Hematopoietic multipotent progenitor cell treated with erythropoietin and hydrocortisone succinate and interleukin-3 and kit ligand, for 8 days (in vitro differentiated cells): Measurements from ENCODE around the gene IL22.

Source experiments
- DNase-seq: peaks from one replicate; pipeline ENCODE4 v3.0.0-alpha.2; 2015

Gene IL22, protein sequence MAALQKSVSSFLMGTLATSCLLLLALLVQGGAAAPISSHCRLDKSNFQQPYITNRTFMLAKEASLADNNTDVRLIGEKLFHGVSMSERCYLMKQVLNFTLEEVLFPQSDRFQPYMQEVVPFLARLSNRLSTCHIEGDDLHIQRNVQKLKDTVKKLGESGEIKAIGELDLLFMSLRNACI

DNA sequence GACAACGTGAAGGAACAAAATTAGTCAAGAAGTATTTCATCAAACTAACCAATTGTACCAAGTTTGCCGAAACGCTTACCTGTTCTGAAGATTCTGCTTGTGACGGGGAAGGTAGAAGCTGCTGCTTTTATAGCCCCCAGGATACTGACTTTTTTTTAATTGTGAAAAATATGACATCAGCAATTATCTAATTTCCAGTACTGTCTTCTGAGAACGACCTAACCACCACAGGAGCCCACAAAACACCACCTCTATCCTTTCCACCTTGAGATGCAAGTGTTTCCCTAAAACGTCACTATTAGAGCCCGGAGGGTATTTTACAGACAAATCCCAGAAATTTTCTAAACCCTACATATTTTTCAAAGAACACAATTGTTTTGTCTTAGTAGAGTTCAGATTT is at the start of gene IL22:
IL22 (minus strand) TSS at position 101 of the 400 bp plus-strand sequence. CDS start 156 bp downstream, outside the sequence.
- DNase-seq, result no peak

DNA sequence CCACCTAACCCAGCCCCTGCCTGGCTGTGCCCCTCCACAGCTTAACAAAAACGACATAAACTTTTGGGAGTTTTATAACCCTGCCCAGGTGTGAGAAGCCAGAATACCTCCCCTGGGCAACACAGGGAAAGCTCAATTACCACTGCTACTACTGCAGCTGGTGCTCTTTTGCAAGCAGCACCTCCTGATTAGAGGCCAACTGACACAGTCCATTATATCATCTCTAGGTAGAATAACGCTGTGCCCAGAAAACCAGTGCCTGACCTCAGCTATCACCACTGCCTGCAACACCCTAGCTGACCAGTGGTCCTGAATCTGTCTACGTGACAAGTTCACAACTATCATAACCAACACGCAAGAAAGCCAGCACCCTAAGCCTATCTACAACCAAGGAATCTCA is 44.5 kb upstream of the IL22 start:
- DNase-seq, result no peak

DNA sequence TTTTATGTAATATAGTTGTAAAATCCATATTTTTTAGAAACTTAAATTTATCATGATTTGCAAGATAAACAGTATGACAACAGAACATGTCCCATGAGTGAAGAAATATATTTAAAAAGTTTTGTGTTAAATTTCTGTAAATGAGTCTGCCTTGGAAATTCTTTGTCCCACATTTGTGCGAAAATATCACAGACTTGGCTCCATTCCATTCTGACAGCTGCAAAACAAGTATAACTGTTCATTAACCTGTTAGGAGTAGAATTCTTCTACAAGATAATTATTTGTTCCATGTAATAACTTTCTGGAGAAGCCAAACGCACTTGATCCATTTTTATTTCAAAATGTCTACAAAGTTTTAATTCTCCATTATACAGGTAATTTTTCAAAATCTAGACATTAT is 40.8 kb upstream of the IL22 start:
- DNase-seq, result no peak

DNA sequence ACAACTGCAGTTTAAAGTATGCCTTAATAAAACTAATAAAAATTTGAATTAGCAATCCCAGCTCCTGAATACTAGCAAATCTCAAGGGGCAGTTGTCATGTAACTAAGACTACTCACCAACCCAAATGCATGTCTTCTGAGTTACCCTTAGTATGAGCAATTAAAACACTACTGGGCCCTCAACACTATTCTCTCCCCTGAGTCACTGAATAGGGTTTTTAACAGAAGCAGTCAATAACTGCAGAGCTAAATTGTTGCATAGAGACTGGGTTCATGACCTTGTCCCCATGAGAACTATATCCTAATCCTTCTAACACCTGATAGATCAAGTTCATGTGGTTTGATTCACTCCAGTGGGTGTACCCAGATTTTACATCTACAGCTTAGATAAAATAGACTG is 39.9 kb upstream of the IL22 start:
- no peak for DNase-seq

DNA sequence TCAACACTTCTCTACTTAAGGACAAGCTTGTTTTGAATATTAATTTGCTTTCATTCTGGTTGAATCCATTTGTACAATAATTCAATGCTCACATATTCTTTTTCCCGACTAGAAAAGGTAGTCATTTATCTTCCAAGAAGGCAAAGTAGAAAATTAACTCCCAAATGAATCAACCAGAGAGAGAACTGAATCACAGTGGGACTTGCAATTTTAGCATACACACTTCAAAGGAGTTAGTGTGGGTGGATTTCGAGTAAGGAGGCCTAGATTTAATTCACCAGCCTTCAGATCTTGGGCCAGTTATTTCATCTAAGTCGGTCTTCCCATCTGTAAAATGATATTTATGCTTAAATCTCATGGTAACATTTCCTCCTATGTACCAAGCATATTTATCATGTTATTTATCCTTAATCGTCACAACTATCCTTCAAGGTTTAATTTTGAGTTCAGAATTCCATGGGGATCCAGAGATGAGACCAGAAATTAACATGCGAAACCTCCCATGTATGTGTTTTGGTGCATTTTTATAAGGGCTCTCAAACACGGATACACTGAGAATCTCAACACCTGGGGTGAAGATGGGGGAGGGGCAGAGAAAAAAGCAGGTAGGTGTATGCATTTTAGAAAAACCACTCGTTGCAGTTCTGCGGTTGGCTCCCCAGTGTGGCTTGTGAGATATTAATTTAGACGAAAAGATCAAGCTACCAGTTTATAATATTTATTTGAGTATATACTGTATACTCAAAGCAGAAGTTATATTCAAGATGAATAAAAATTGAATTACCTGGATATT is 38.9 kb upstream of the IL22 start:
- DNase-seq, result no peak

DNA sequence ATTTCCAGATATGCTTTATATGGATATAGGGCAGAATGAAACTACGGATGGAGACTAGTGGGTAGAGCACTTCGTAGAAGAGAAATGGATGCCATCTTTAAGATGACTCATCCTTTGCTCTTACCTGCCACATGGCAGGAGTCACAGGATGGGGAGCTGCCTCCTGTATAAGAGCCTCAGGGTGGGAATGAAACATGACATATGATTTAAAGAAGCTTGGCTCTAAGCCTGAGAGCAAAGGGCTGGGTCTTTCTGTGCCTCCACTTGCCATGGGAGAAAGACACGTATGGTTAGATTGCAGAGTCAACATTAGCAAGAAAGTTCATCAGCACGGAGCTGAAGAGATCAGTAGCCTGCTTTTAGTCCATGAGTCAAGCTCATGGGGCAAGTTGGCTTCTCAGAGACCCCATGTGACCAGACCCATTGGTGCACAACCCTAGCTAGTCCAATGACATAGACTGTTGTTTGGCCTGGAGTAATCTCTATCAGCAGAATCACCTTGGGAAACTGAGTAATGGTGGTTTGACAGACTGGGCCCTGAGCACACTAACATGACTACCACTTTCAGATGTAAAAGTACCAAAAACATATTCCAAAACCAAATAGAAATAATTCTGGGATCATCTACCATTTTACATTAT is 38.1 kb upstream of the IL22 start:
- DNase-seq, result no peak

DNA sequence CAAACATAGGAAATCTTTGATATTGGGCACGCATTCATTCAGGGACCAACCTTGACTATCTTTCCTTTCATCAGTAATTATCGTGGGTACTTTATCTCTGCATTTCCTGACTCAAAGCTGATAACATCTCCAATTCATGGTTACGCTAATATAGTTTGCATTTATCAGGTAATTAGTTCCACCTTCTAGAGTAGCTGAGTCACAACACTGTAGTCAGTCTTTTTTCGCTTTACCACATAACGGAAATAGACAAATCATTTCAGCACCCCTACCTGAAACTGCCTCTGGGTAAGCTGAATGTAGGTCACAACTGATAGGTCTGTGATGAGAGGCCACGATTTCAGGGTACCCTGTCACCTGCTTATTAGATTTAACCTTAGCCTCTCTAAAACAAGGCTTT is 36.7 kb upstream of the IL22 start:
- no peak for DNase-seq

DNA sequence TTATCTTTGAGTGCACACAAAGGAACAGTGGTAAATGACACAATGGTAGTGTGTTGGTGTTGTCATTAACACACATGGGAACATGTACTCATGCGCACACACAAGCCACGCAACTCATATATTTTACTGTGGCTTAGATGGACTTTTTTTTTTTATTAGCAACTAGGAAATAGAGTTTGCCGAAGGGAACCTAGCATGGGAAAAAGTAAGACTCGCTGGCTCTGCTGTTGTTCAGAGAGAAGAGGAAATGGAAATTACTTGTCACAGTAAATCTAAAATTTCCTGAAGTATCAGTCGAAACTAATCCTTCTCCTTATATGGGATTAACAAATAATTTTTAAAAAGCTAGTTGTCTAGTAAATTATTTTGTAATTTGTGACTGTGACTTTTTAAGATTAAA is 33.7 kb upstream of the IL22 start:
- DNase-seq, result no peak

DNA sequence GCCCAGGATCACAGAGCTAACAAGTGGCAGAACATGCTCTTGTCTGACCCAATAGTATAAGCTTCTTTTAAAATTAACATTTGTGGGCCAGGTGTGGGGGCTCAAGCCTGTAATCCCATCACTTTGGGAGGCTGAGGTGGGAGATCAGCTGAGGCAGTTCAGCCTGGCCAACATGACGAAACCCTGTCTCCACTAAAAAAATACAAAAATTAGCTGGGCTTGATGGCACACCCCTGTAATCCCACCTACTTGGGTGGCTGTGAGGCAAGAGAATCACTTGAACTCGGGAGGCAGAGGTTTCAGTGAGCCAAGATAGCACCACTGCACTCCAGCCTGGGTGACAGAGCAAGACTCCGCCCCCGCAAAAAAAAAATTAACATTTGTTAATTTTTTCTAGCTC is 33.0 kb upstream of the IL22 start:
- DNase-seq, result no peak

DNA sequence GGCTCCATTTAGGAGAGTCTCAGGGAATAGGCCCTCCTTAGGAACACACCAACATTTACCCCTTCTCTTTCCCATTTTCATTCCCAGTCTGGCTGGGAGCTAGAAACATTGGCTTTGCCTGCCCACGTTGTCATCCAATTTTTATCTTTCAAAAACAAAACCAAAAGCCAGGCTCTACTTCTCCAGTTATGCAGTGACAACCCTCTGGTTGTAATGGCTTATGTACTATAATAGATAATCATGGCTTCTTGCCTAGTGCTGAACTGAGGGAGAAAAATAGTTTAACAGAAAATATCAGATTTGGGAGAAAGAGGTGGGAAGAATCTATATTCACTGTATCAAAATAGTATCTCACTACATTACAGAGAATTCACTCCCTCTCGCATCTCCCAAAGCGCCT is 32.1 kb upstream of the IL22 start:
- no peak for DNase-seq

DNA sequence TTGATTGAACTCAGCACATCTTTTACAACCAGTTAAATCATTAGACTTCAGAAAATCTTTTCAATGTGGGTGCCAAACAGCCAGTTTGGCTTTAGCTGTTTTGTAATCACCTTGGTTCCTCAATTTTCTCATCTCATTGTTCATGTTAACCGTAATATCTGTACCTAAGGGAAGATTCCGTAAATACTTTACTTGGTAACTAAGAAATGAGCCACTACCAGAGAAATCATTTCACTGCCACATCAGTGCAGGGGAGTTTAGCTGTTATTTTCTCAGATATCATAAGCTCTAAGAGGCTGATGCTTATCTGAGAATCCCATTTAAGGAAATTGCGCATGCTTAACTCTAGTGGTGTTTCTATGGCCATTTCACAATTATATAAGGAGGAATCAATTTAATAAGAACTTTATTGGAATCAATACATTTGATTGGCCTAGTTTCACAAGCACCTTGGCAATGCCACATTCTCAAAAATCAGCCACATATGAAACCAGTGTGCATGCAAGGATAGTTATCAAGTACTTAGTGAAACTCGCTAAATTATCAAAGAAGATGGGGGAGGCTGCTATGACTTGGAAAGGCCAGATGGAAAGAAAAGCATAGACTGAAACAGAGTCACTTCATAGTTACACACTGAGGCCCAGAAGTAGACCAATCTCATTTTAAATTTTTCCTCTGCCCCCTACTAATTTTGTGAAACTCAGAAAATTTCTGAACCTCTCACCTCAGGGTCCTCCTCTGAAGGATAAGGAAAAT is 28.1 kb upstream of the IL22 start:
- DNase-seq, result no peak

DNA sequence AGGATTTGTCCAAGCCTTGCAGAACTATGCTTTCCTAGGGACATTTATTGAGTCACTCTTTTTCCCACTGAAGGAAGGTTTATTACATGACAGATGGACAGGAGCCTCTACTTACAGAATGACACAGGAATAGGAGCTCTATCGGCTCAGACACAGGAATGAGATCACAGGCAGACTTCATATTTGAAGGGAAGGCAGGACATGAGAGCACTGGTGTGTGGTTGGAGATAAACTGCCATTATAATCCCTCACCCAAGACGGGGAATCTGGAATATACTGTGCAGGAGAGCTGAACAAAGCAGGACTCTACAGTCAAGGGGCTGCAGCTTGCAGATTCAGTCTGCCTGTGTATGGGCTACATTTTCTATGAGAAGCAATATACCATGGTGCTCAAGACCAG is 26.8 kb upstream of the IL22 start:
- no peak for DNase-seq

DNA sequence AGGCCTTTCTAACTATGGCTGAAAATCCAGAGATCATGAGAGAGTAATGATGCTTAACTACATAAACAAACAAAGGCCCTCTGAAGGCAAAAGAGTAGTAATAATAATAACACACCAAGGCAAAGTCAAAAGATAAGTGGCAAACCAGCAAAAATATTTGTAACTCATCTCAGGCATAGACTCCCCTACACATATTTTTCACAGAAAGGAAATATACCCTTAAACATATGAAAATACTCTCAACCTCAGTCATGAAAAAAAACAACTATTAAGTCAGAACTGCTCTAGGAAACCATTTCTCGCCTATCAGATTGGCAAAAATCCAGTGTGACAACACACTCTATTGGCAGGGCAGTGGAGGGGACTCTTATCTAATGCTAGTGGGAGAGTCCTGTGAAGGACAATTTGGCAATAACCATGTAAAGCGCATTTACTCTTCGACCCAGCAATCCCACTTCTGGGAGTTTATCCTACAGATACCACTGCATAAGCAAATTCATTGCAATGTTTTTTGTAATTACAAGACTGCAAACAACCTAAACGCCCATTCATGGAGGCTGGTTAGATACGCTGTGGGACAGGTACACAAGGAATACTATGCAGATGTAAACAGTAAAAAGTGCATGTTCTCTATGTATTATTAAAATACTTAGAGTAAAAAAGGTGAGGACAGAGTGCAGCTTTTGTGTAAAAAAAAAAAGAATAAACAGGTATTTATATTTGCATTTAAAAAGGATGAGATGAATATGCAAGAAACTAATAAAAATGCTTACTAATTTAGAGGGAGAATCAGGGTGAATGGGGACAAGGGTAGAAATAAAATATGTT is 26.0 kb upstream of the IL22 start:
- DNase-seq, result peak; percentile 87

DNA sequence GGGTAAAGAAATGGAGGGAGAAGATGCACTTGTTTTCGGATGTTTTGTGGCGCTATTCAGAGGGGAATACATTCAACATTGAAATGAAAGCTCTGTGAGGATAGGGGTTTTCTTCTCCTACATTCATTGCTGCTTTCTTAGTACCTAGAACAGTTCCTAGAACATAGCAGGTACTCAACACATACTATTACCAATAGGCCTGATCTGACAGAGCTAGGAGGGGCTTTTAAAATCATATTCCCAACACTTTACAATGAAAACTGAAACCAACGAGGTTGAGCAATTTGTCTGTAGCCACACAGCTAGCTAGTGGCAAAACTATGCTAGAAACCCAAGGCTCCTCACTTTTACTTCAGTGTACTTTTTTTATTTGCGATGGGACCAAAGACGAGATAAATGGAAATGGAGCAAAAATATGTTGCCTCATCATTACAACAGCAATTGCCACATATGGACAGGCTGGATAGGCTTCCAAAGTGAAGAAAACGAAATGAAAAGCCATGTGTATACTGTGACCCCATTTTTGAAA is 23.1 kb upstream of the IL22 start:
- no peak for DNase-seq

DNA sequence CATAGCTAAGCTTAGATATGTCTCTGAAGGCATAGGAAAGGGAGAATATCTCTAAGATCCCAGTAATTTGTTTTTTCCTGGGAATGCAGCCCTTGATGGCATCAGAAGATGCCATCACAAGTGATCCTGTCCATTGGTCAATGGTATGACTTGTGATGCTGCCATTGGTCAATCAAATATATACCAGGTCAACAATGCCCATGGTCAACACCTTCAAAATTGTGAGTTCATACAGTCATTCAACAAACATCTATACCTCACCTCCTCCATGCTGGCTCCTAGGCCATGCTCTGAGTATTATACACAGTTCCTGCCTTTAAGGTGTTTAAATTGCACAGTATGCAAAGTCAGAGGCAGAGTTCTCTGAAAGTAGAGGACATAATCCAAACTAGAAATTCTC is 19.3 kb upstream of the IL22 start:
- DNase-seq, result no peak

DNA sequence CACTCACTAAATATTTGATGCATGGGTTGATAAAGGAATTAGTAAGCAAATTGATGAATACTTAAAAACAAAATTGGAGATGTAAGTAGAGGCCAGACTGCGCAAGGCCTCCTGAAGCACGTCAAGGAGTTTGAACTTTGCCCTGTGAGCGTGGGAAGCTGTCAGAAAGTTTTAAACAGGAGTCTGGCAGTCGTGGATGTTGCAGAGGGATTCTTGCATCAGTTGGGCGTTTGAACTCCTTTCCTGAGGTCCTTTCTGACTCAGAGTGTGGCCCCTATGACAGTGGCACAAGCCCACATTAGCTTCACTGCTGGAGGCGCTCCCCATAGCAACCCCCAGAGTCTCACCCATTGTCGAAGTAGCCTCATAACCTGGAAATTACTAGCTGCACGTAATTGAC is 17.9 kb upstream of the IL22 start:
- DNase-seq, result no peak

DNA sequence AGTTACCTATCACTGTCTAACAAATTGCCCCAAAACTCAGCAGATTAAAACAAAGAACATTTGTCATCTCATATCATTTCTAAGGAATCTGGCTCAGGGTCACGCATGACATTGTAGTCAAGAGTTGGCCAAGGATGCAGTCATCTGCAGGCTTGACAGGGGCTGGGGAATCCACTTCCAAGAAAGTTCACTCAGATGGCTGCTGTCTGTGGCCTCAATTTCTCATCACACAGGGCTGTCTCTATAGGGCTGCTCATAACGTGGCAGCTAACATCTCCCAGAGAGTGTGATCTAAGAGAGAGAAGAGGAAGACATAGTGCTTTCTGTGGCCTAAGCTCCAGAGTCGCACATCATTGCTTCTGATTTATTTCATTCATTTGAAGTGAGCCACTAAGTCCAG is 17.0 kb upstream of the IL22 start:
- no peak for DNase-seq

DNA sequence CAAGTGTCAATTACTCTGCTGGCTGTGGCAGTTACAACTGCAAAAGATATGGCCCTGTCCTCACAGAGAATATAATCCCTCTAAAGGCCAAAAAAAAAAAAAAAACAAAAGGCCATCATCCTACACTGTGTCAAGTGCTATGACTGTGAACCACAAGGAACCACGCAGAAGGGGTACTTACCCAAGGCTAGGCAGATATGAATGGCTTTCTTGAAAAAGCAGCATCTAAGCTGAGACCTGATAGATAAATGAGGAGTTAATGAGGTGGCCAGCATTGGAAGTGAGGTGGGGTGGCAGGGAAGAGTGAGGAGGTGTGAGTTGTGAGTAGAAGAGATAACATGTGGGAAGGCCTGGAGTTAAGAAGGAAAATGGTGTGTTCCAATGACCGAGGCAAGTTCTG is 16.4 kb upstream of the IL22 start:
- DNase-seq, result no peak

DNA sequence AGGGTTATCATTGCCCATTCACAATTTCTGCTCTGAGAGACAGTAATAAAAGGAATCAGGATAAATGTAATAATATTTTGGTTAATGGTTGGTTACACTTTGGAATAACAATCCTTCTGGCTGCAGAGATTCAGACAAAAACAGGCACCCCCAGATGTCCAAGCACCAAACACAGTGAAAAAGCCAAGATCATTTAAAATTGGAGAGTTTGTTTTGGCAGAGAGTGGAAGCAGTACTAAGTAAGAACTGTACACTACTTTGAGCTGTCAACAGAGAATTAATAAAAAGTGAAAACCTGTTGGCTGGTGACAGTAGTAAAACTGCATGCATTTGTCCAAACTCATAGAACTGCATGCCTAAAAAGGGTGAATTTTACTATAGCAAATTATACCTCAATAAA is 15.6 kb upstream of the IL22 start:
- no peak for DNase-seq

DNA sequence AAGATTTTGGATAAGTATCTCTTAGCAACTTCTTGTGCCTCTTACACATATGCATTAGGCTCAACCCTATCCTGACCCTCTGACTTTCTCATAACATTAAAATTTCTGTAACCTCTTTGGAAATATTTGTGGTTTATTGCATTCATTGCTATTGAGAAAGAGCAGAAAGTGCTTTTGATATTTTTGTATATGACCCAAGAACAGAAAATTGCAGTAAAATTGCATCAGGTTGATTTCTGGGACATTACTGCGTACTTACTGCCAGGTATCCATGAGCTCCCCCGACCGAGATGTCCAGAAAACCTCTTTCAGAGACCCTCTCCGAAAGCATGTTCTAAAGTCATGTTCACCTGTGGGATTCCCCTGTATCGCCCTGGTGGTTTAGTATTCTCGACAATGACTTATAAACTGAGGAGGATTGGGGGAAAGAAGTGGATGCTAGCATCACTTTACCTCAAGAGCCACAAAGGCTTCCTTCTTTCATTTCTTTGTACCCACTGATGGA is 14.5 kb upstream of the IL22 start:
- no peak for DNase-seq

DNA sequence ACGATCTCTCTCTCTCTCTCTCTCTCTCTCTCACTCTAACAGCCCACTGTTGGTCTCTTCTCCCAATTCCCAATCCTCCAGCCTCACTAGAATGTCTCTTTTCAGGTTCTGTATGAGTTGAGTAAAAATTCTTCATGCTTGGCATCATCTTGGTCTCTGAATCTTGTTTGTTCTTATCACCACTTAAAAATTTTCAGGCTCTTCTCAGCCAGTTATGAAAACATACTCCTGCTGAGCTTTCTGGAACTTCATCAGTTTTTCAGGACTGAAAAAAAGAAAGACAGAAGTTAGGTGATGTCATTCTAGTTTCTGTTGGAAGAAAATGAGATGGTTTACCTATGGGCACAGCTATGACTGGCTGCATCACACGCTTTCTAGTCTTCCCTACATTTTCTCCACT is 11.5 kb upstream of the IL22 start:
- DNase-seq, result no peak

DNA sequence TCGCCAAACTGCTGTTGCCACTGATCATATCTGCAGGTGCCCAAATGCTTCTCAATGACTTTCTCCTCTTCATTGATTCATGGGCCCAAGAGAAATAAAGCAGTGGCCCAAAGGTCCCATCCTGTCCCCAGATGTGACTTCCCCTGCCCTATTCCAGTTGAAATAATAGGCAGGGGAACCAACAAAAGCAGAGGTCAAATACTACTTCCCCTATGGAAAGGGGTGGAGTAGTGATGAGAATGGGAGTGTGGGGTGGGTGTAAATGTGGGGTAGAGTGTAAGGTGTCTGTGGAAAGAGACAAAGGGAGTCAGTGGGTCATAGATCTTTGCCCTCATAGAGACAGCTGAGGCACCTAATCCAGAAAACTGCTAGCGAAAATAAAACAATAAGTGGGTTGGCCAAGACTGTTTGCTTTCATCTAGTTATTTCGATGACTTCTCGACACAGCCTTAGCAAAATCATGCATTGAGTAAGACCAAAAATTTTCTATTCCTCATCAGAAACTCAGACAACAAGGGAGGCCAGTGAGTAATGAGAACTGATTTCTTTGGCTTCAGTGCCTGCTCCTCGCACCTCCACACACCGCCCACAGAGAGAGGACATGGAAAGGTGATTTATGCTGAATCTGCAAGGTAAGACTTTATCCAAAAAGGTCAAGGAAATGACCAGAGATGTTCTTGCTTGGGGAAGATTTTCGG is 10.9 kb upstream of the IL22 start:
- no peak for DNase-seq
